DOHH2 (cell line): ENCODE data around the gene GJA8.

Source experiments
- H3F3A ChIP-seq: fragments of 200-600 bp; sonication (generic), shearing (Covaris generic); 2 replicates; pipeline ENCODE4 v1.6.0; 2016; ENCODE audit warnings: antibody characterized with exemption, mild to moderate bottlenecking; ENCODE audit not compliant: control insufficient read depth, insufficient read depth
- H3K27ac ChIP-seq: fragments of 200-600 bp; sonication (generic); 2 replicates; pipeline ENCODE4 v1.5.1; 2014; ENCODE audit warnings: low read depth, mild to moderate bottlenecking, low read length, moderate library complexity
- H3K27me3 ChIP-seq: fragments of 200-600 bp; sonication (generic); 2 replicates; pipeline ENCODE4 v1.6.1; 2014; ENCODE audit warnings: mild to moderate bottlenecking, low read length, mixed read lengths; ENCODE audit not compliant: control insufficient read depth
- H3K36me3 ChIP-seq: fragments of 200-600 bp; sonication (generic); 2 replicates; pipeline ENCODE4 v1.6.1; 2014; ENCODE audit warnings: mild to moderate bottlenecking, low read length, moderate library complexity, mixed read lengths; ENCODE audit not compliant: control insufficient read depth
- H3K4me1 ChIP-seq: fragments of 200-600 bp; sonication (generic); 2 replicates; pipeline ENCODE4 v1.6.1; 2014; ENCODE audit warnings: mild to moderate bottlenecking, low read length, mixed read lengths; ENCODE audit not compliant: control insufficient read depth
- H3K4me2 ChIP-seq: fragments of 200-600 bp; sonication (generic); 2 replicates; pipeline ENCODE4 v1.6.0; 2014; ENCODE audit warnings: mild to moderate bottlenecking, low read length, moderate library complexity
- H3K4me3 ChIP-seq: fragments of 200-600 bp; sonication (generic); 2 replicates; pipeline ENCODE4 v1.5.1; 2014; ENCODE audit warnings: mild to moderate bottlenecking, low read length, mixed read lengths
- H3K79me2 ChIP-seq: fragments of 200-600 bp; sonication (generic); 2 replicates; pipeline ENCODE4 v1.6.1; 2014; ENCODE audit warnings: mild to moderate bottlenecking, low read length, mixed read lengths; ENCODE audit not compliant: control insufficient read depth
- H3K9me2 ChIP-seq: fragments of 200-600 bp; sonication (generic); replicated peaks from 2 replicates; pipeline ENCODE4 v1.6.1; 2014; ENCODE audit warnings: mild to moderate bottlenecking, low read length, mixed read lengths; ENCODE audit not compliant: control insufficient read depth
- H3K9me3 ChIP-seq: fragments of 200-600 bp; sonication (generic); 2 replicates; pipeline ENCODE4 v1.6.1; 2014; ENCODE audit warnings: antibody characterized with exemption, low read length, mixed read lengths; ENCODE audit not compliant: control insufficient read depth, insufficient read depth
- H4K20me1 ChIP-seq: fragments of 200-600 bp; sonication (generic); 2 replicates; pipeline ENCODE4 v1.6.0; 2014; ENCODE audit warnings: low read depth, mild to moderate bottlenecking, antibody characterized with exemption, low read length, moderate library complexity; ENCODE audit not compliant: control insufficient read depth, insufficient read depth
- EZH2phosphoT487 ChIP-seq: fragments of 200-600 bp; sonication (generic); IDR thresholded peaks from 2 replicates; pipeline ENCODE4 v1.6.1; 2017; ENCODE audit warnings: borderline replicate concordance, mild to moderate bottlenecking, antibody characterized with exemption, low read length, moderate library complexity, mixed read lengths
- TF ChIP-seq, protein P1 (sequence below): fragments of 200-600 bp; sonication (generic); IDR thresholded peaks from one replicate; pipeline ENCODE4 v1.5.1; 2014; ENCODE audit warnings: antibody characterized with exemption, mild to moderate bottlenecking, low read depth, low read length; ENCODE audit not compliant: poor library complexity, severe bottlenecking

The GJA8 gene

DNA sequence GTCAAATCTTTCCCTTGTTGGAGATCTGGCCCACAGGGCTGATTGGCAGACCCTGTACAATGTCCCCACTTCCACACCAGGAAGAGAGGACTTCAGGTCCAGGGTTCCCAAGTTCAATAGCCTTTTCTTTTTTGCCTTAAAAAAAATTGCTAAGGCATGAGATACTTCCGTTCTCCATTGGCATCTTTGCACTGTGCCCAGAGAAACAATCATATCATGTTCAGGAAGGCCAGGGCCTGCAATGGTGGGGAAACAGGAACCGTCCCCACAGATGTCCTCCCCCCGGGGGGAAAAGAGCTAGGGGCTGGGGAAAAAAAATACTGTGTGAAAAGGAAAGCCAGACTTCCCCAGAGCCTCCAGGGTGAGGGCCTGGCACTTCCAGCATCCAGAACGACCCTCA is 24.6 kb upstream of the GJA8 start:
- H3K9me3 ChIP-seq: peaks cover 4% of the 10 kb centered on the region
- TF ChIP-seq, protein P1, sequence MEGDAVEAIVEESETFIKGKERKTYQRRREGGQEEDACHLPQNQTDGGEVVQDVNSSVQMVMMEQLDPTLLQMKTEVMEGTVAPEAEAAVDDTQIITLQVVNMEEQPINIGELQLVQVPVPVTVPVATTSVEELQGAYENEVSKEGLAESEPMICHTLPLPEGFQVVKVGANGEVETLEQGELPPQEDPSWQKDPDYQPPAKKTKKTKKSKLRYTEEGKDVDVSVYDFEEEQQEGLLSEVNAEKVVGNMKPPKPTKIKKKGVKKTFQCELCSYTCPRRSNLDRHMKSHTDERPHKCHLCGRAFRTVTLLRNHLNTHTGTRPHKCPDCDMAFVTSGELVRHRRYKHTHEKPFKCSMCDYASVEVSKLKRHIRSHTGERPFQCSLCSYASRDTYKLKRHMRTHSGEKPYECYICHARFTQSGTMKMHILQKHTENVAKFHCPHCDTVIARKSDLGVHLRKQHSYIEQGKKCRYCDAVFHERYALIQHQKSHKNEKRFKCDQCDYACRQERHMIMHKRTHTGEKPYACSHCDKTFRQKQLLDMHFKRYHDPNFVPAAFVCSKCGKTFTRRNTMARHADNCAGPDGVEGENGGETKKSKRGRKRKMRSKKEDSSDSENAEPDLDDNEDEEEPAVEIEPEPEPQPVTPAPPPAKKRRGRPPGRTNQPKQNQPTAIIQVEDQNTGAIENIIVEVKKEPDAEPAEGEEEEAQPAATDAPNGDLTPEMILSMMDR: no peak
- no peak for TF ChIP-seq EZH2phosphoT487

DNA sequence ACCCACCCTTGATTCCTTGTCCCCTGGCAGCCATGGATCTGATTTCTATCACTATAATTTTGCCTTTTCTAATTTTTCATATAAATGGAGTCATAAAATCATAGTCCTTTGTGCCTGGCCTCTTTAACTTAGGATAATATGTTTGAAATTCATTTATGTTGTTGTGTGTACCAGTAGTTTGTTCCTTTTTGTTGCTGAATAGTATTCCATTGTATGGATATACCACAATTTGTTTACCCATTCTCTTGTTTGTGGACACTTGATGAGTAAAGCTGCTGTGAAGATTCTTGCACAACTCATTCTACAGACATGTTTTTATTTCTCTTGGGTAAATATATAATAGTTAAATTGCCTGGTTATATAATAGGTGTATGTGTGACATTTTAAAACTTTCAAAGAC is 22.7 kb upstream of the GJA8 start:
- Histone ChIP-seq H3K4me2 (no peak overlapping the region), H3K36me3 (no peaks in the 10 kb centered on the region), H4K20me1 (no peaks in the 10 kb centered on the region), H3K4me3 (no peak overlapping the region), H3K27ac (no peak overlapping the region), H3K27me3 (peaks cover 6% of the 10 kb centered on the region), H3F3A (no peaks in the 10 kb centered on the region), H3K9me2 (no peaks in the 10 kb centered on the region), H3K79me2 (no peaks in the 10 kb centered on the region), H3K9me3 (peaks cover 4% of the 10 kb centered on the region), H3K4me1 (no peaks in the 10 kb centered on the region)
- no peak for TF ChIP-seq EZH2phosphoT487
- TF ChIP-seq, protein P1: no peak

More for the DNA sequence above, 24.6 kb upstream of the GJA8 start:
- Histone ChIP-seq H3K4me3 (no peak overlapping the region), H3F3A (no peaks in the 10 kb centered on the region), H3K27ac (no peak overlapping the region), H3K9me2 (no peaks in the 10 kb centered on the region), H4K20me1 (no peaks in the 10 kb centered on the region), H3K79me2 (no peaks in the 10 kb centered on the region), H3K36me3 (no peaks in the 10 kb centered on the region), H3K27me3 (peaks cover 5% of the 10 kb centered on the region), H3K4me1 (no peaks in the 10 kb centered on the region), H3K4me2 (no peak overlapping the region)

DNA sequence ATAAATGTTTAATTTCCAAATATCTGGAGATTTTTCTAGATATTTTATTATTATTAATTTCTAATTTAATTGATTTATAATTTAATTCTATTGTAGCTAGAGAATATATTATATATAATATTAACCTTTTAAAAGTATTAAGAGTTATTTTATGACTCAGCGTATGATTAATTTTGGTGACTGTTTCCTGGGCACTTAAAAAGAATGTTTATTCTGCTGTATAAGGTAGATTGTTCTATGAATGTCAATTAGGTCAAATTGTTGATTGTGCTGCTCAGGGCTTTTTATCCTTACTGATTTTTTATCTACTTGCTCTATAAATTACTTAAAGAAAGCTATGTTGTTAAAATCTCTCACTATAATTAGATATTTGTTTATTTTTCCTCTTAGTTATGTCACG is 20.1 kb upstream of the GJA8 start:
- H3K4me3 ChIP-seq: no peak overlapping the region
- peaks cover 4% of the 10 kb centered on the region for H3K9me3 ChIP-seq
- no peaks in the 10 kb centered on the region for H3K9me2 ChIP-seq
- TF ChIP-seq EZH2phosphoT487: no peak
- TF ChIP-seq, protein P1: no peak
- H3F3A ChIP-seq: no peaks in the 10 kb centered on the region
- H3K27ac ChIP-seq: no peak overlapping the region
- no peaks in the 10 kb centered on the region for H3K79me2 ChIP-seq
- no peaks in the 10 kb centered on the region for H3K4me1 ChIP-seq
- H3K36me3 ChIP-seq: no peaks in the 10 kb centered on the region
- H4K20me1 ChIP-seq: no peaks in the 10 kb centered on the region
- H3K4me2 ChIP-seq: no peak overlapping the region
- H3K27me3 ChIP-seq: peaks cover 6% of the 10 kb centered on the region
